ENCODE measurements around the gene TNFSF11.

TNFSF11 gene

GRCh38 chr13:42612021-42612765 is 38.2 kb downstream of the TNFSF11 start:
- DNase-seq, result no peak

- no peak for DNase-seq
Observed at GRCh38 chr13:42614436-42615035, 40.6 kb downstream of the TNFSF11 start.

- DNase-seq, result no peak
Observed at GRCh38 chr13:42615691-42616090, 41.7 kb downstream of the TNFSF11 start.

GRCh38 chr13:42617221-42617620 is 43.3 kb downstream of the TNFSF11 start:
- DNase-seq, result no peak

- no peak for DNase-seq
Observed at GRCh38 chr13:42623916-42624315, 50.0 kb downstream of the TNFSF11 start.

- DNase-seq, result no peak
Observed at GRCh38 chr13:42625611-42626010, 51.7 kb downstream of the TNFSF11 start.

- no peak for DNase-seq
Observed at GRCh38 chr13:42626176-42626860, 52.4 kb downstream of the TNFSF11 start.

- no peak for DNase-seq
Observed at GRCh38 chr13:42628666-42629065, 54.7 kb downstream of the TNFSF11 start.

- no peak for DNase-seq
Observed at GRCh38 chr13:42631181-42631580, 57.2 kb downstream of the TNFSF11 start.

GRCh38 chr13:42633495-42633894 is 59.5 kb downstream of the TNFSF11 start:
- DNase-seq, result no peak

GRCh38 chr13:42638101-42638500 is 64.1 kb downstream of the TNFSF11 start:
- DNase-seq, result no peak

- DNase-seq, result no peak
Observed at GRCh38 chr13:42638886-42639285, 64.9 kb downstream of the TNFSF11 start.

- no peak for DNase-seq
Observed at GRCh38 chr13:42643076-42643475, 69.1 kb downstream of the TNFSF11 start.

- DNase-seq, result no peak
Observed at GRCh38 chr13:42644841-42645240, 70.9 kb downstream of the TNFSF11 start.

- no peak for DNase-seq
Observed at GRCh38 chr13:42645717-42646116, 71.8 kb downstream of the TNFSF11 start.

GRCh38 chr13:42649141-42649540 is 75.2 kb downstream of the TNFSF11 start:
- DNase-seq, result no peak

- DNase-seq, result no peak
Observed at GRCh38 chr13:42649831-42650230, 75.9 kb downstream of the TNFSF11 start.

GRCh38 chr13:42650506-42650905 is 76.6 kb downstream of the TNFSF11 start:
- DNase-seq, result no peak

GRCh38 chr13:42651936-42652641 is 78.1 kb downstream of the TNFSF11 start:
- no peak for DNase-seq

GRCh38 chr13:42652642-42653415 is 78.9 kb downstream of the TNFSF11 start:
- DNase-seq, result no peak

GRCh38 chr13:42653679-42654078 is 79.7 kb downstream of the TNFSF11 start:
- DNase-seq, result no peak

GRCh38 chr13:42654212-42654611 is 80.3 kb downstream of the TNFSF11 start:
- DNase-seq, result no peak

GRCh38 chr13:42654722-42655121 is 80.8 kb downstream of the TNFSF11 start:
- no peak for DNase-seq
